ENCODE data around the gene NPPB.

GRCh38 chr1:11836955-11837766, 21.6 kb downstream of the NPPB start:
- no peak for TF ChIP-seq POLR2AphosphoS5 (IDR thresholded peaks at IDR 0.05; ENCODE audit: low read depth)
- TF ChIP-seq REST (IDR thresholded peaks at IDR 0.05; ENCODE audit: insufficient replicate concordance, low read depth): no peak
